Measurements from ENCODE around the gene TSPEAR.

TSPEAR gene

DNA sequence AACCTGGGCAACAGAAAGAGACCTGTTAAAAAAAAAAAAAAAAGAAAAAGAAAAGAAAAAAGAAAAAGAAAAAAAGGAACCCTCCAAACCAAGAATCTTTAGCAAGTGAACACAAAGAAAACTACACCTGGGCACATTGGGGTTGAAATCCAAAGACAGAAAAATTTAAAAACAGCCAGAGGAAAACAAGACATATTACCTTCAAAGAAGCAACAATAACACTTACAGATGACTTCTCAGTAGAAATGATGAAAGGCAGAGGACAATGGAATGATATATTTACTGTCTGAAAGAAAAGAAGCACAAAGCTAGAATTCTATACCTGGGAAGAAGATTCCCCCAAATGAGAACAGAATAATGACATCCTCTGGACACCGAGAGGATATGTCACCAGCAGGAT, 168.7 kb downstream of the TSPEAR start:
- no peak for DNase-seq (ENCODE audit: low spot score)
- POLR2A ChIA-PET (ENCODE audit: low non-redundant PET): no interaction called here
- TF ChIP-seq, protein P1, sequence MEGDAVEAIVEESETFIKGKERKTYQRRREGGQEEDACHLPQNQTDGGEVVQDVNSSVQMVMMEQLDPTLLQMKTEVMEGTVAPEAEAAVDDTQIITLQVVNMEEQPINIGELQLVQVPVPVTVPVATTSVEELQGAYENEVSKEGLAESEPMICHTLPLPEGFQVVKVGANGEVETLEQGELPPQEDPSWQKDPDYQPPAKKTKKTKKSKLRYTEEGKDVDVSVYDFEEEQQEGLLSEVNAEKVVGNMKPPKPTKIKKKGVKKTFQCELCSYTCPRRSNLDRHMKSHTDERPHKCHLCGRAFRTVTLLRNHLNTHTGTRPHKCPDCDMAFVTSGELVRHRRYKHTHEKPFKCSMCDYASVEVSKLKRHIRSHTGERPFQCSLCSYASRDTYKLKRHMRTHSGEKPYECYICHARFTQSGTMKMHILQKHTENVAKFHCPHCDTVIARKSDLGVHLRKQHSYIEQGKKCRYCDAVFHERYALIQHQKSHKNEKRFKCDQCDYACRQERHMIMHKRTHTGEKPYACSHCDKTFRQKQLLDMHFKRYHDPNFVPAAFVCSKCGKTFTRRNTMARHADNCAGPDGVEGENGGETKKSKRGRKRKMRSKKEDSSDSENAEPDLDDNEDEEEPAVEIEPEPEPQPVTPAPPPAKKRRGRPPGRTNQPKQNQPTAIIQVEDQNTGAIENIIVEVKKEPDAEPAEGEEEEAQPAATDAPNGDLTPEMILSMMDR (conservative IDR thresholded peaks at IDR 0.05; ENCODE audit: low read depth): no peak
- CTCF ChIA-PET: no interaction called here
- H3K27ac ChIP-seq: no peak overlapping the region

DNA sequence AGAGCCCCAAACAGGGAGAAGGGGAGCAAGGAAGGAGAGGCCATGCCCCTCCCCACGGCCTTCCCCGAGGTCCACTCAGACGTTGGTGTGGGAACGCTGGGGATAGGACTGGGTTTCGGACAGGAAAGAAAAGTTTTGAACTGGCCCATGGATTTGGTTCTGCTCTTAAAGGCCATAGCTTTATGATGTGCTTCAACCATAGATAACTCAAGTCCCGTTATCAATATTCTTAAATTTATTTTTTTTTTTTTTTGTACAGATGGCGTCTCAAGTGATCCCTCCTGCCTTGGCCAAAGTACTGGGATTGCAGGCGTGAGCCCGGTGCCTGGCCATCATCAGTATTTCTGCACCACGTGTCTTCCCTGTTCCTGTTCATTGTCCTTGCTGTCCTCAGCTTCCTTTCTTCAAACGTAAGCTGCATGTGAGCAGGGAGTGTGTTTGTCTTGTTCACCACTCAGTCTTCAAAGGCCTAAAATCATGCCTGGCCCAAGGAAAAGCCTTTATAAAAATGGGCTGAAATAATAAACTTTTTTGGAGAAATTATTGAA, 170.6 kb downstream of the TSPEAR start:
- TF ChIP-seq, protein P1 (conservative IDR thresholded peaks at IDR 0.05; ENCODE audit: low read depth): no peak
- DNase-seq (ENCODE audit: low spot score): no peak
- ChIA-PET CTCF (interaction anchor here (0.6 kb wide), 1 partner anchor 32 kb away, joined by 3 read pairs; no protein-coding TSS in a partner anchor), POLR2A (ENCODE audit: low non-redundant PET) (interaction anchor here (0.5 kb wide), 1 partner anchor 32 kb away, joined by 3 read pairs; no protein-coding TSS in a partner anchor)
- H3K27ac ChIP-seq: no peak overlapping the region

DNA sequence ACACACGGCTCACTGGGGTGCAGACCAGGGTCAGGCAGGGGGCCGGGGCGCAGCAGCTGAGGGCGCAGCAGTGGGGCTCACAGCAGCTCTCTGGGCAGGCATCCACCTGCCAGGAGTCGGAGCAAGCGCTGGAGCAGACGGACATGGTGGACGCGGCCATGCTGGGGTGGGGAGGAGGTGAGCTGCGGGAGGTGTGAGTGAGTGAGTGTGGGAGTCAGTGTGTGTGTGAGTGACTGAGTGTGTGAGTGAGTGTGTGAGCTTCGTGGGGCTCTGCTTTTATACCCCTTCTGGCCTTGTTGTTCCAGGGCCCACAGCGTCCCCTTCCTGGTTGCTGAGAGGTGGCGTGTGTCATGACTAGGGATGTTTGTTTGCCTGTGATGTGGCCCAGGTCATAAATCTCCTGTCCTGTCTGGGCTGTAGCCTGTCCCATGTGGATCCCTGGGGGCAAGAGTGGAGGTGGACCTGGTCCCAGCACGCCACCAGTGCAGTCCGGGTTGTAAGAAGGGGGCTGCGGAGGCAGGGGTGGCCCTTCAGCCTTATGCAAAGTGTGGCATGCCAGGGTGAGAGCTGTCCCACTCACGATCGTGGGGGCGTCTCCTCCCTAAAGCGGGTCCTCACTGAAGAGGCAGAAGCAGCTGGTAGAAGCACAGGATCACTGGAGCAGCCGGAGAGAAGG, 171.2 kb downstream of the TSPEAR start, which contains the start of gene KRTAP10-1:
Gene KRTAP10-1 (minus strand): TSS at position 205 of the 676 bp plus-strand sequence. CDS start 45 bp downstream, at position 160.
- TF ChIP-seq, protein P1 (conservative IDR thresholded peaks at IDR 0.05; ENCODE audit: low read depth): no peak
- POLR2A ChIA-PET (ENCODE audit: low non-redundant PET): interaction anchor here (0.5 kb wide), 1 partner anchor 33 kb away, joined by 3 read pairs; no protein-coding TSS in a partner anchor
- H3K27ac ChIP-seq: no peak within 1 kb of the TSS
- DNase-seq (ENCODE audit: low spot score): no peak
- CTCF ChIA-PET: no interaction called here

DNA sequence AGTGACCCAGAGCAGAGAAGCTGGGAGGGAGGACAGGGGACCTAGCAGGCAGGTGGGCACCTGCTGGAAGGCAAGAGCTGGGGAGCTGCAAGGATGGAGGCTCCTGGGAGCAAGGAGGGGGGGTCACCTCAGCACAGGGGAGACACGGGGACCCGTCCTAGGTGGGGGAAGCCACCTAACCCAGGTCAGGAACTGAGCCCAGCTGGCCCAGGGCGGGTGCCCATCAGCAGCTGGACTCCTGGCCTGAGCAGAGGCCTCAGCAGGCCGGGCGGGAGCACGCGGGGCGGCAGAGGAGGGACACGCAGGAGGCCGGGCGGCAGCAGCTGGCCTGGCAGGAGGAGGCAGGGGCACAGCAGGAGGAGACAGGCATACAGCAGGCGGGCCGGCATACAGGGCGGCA, 172.3 kb downstream of the TSPEAR start:
- TF ChIP-seq, protein P1 (conservative IDR thresholded peaks at IDR 0.05; ENCODE audit: low read depth): no peak
- H3K27ac ChIP-seq: no peak overlapping the region
- ChIA-PET CTCF (no interaction called here), POLR2A (ENCODE audit: low non-redundant PET) (no interaction called here)
- DNase-seq (ENCODE audit: low spot score): no peak

DNA sequence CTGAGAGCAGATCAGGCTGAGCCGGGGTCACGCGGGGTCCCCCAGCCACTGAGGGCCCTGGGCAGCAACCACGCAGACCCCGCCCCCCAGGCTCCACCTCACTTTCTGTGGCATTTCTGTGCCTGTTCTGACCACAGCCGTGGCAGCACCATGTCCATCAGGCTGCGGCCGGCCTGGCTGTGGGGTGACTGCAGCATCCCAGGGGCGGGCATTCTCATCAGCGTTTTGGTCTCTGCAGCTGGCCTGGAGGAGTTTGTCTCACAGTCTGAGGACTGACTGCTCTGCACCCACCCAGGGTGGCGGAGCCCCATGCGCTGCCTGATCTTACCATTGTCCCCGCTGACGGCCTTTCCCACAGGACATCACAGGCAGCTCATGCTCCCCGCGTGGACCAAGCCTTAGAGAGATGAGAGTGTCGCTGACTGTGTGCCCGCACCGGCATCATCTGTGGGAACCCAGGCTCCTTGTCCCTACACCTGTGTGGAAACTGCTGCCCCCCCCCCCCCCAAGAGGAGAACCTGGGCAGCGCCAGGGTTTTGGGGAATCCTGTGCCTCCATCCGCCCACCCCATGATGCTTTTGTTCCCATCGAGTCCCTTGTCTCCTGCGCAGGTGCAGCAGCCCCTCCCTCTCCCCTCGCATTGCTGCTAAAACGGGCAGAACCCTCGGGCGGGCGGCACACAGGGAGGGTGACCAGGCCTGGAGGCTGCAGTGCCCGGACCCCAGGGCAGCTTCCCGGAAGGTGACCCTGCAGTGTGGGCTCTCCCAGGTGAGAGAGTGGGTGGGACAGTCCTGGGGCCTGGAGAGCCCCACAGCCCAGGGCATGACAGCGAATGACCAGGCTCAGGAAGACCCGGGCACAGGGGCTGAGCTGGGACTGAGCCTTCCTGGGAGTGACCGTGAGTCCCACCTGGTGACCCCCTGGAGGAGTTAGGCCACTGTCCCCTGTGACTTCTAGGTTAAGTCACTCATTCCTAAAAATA, 173.2 kb downstream of the TSPEAR start:
- ChIA-PET CTCF (no interaction called here), POLR2A (ENCODE audit: low non-redundant PET) (no interaction called here)
- H3K27ac ChIP-seq: no peak overlapping the region
- DNase-seq (ENCODE audit: low spot score): no peak
- TF ChIP-seq, protein P1 (conservative IDR thresholded peaks at IDR 0.05; ENCODE audit: low read depth): no peak

DNA sequence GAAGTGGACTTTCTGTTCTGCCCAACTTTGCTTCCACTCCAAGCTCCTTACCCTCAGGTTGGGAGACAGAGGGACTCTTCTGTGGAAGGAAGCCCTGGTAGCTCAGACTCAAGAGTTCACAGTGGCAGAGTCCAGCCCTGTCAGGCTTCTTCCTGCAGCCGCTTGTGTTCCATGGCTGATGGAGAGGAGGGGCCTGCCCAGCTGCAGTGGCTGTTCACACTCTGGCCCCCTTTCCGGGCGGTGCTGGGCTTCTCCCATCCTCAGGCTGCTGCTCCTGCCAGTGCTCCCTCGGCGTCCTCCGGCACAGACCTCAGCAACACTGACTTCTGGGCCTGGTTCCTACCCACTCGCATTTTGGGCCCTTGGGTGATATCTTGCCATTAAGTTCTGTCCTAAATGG, 175.4 kb downstream of the TSPEAR start:
- POLR2A ChIA-PET (ENCODE audit: low non-redundant PET): no interaction called here
- CTCF ChIA-PET: interaction anchor here (0.7 kb wide), 1 partner anchor 798 kb away, joined by 4 read pairs; no protein-coding TSS in a partner anchor

More for the DNA sequence above, 175.4 kb downstream of the TSPEAR start:
- H3K27ac ChIP-seq: no peak overlapping the region
- DNase-seq (ENCODE audit: low spot score): no peak
- TF ChIP-seq, protein P1 (conservative IDR thresholded peaks at IDR 0.05; ENCODE audit: low read depth): no peak
